ENCODE measurements around the gene CREG1. TPM values are rescaled to one million over a fixed set of nuclear protein-coding genes. Genes with fewer than 3 reads are reported as not detected.

CREG1 gene
- 25.9 and 39.7 TPM in 2 replicates for total RNA-seq

DNA sequence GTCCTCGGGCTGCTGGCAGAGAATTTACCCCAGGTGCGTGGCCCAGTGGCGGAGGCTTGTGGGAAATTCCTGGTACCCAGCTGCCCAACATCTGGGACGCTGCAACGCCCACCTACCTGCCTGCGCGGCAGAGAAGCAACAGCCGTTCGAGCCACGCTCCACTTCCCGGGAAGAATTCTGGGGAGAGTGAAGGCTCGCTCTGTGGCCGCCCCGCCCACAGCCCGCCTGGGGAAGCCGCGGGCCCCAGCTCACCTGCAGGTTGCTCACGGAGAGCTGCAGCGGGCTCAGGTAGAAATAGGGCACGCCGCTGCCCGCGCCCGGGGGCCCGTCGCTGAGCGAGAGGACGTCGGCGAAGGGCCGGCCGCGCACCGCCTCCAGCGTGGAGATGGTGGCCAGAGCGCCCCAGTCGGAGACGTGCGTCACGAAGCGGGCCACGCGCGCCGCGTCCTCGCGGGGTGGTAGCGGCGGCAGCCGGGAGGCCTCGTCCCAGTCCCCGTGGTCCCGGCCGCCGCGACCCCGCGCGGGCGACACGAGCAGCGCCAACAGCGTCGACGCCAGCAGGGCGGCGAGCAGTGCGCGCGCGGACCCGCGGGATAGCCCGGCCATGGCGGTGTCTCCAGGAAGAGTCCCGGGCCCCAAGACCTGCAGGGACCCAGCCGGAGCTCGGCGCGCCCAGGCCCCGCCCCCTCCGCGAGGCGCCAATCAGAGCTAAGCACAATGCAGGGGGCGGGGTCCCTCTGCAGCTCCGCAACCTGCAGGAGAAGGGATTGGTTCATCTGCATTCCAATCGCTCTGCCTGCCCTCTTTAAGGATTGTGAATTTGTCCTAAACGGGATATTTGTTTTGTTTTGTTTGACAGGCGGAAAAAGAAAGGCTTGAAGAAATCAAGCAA lies at the start of gene CREG1:
CREG1 (minus strand) TSS at position 627 of the 892 bp plus-strand sequence.

DNA sequence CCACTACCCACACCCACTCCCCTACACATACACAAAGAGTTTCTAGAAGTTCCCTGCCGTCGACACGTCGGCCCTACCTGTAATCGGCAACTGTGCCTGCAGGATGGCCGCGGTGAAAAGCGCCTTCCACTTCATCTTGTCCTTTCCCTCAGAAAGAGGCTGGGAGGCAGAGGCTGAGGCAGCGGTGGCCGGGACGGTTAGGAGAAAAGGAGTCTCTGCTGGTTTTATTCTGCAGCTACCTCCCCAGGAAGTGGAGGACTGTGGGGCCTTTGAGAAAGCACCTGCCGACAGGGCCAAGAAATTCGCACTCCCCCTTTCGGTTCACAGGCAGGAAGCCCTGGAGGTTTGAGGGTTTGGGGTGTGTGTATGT lies 35.2 kb downstream of the CREG1 start, which contains the start of gene CD247:
CD247 (minus strand) TSS at position 199 of the 370 bp plus-strand sequence; CDS start at position 135, 64 bp downstream.

Other genes starting within 250 kb of the CREG1 start
- not detected in 2 replicates for gene CD247, start 35.2 kb downstream of the CREG1 start, total RNA-seq
- gene RCSD1, start 76.5 kb upstream of the CREG1 start, total RNA-seq = not detected in 2 replicates
- 228 and 229 TPM in 2 replicates for gene MPZL1, start 168.2 kb upstream of the CREG1 start, total RNA-seq